GM12872 (cell line): ENCODE data around the gene HOXA13.

ENCODE experiments used
- CTCF ChIP-seq: IDR thresholded peaks from 3 replicates; pipeline ENCODE4 v1.5.1; 2011; ENCODE audit warnings: low read depth, mild to moderate bottlenecking, low read length, moderate library complexity; ENCODE audit not compliant: insufficient read depth

The HOXA13 gene

GRCh38 chr7:27196287-27196767 lies 3.6 kb downstream of the HOXA13 start:
- TF ChIP-seq CTCF, result peak; percentile 79

DNA sequence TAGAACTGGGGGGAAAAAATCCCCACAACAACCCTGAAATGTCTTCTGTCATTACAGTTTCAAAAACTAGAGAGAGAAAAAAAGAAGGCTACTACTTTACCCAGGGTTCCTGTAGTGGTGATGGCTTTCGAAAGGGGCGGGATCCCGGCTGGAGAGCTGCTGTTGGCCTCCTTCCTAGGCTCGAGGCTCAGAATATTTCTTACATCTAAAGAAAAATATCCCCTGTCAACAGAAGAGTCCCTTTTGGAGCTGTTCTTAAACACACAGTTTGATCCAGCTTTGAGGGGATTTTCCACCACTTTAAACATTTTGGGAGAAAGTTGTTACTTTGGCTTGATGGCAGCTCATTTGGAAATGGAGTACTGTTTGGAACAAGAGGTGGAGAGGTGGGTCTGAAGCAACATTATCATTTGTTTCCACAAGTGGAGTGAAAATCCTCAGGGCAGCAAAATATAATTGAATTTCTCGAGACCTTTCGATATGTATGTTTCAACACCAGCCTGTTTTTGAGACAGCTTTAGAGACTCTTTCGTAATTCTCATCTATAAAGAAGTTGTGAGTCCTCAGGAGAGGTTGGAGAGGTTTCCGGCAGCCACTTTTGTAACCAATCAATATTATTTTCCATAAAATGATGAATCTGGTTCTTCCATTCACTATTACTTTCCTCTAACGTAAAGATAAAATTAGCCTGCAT lies 5.1 kb downstream of the HOXA13 start:
- no peak for TF ChIP-seq CTCF

DNA sequence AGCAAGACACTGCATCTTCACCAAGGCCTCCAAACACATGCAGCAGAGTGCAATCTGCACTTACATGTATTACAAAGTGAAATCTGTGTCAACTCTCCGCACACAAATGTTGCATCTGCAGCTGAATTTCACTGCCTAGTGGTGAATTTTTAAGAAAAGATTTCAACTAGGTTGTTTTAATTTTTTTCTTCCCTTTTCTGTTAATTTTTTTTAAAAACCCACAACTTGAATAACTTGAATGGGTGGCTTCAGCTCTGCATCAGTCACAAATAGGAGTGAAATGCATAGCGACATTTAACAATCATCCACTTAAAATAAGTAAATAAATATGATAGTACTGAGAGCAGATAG lies 5.9 kb downstream of the HOXA13 start:
- TF ChIP-seq CTCF, result no peak

DNA sequence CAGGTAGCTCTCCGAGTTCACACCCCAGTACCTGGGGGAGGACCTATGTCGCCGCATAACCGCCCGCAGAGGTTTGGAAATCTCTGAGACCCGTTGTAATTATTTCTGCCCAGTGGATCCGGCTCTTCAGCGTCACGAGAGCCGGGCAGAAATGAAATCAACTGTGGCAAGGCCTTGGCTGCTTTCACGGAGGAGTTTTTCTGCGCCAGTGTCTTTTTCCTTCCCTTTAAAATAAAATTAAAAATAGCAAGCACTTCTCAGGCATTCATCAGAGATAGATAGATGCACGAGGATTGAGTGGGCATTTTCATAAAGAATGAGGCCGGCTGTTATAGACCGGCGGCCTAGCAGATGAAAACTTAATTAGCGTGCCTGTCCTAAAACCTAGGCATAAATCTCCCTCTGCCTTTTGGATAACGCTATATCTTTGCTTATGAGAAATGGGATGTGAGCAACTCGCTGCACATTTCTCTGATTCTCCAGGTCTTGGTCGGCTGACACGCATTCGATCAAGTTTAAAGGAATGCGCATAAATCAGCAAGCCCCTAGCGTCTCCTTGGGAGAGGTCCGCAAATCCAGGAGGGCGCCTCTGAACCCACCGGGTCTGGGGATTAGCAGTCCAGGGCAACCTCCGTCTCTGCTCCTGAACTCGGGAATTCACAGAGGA lies 6.4 kb downstream of the HOXA13 start:
- no peak for TF ChIP-seq CTCF

- no peak for TF ChIP-seq CTCF
Measured at GRCh38 chr7:27192546-27193334, 7.2 kb downstream of the HOXA13 start.

- no peak for TF ChIP-seq CTCF
Measured at GRCh38 chr7:27191833-27192545, 7.9 kb downstream of the HOXA13 start.

- no peak for TF ChIP-seq CTCF
Measured at GRCh38 chr7:27191161-27191731, 8.6 kb downstream of the HOXA13 start.
